Measurements from ENCODE around the gene KCTD6.

KCTD6 gene

DNA sequence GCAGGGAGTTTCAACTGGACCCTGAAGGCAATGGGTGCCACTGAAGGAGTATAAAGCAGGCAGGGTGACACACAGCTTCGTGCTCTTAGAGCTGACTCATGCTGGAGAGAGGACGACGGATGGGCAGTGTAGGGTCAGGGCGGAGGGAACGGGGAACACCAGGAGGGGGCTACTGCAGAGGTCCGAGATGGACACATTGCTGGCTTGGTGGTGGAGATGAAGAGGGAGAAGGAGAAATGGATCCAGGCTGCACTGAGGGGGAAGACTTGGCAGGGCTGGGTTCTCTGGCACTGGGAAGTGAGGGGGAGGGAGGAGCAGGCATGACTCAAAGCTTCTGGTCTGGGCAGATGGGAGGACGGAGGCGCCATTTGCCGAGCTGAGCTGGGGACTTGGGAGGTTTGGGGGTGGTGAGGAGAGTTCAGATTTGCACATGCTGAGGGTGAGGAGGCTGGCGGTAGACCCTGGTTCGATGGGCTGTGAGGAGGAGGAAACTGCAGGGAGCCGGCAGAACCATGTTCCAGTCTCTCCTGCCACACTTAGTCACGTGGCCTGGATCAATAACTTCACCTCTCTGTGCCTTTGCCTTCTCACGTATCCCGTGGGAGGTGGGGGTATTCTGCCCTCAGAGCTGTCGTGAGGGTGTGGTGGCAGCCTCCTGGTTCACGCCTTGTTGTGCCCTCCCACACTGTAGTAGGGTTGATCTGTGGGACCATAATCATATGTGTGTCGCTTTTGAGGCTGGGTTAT, 4.6 kb upstream of the KCTD6 start:
- DNase-seq = no peak

DNA sequence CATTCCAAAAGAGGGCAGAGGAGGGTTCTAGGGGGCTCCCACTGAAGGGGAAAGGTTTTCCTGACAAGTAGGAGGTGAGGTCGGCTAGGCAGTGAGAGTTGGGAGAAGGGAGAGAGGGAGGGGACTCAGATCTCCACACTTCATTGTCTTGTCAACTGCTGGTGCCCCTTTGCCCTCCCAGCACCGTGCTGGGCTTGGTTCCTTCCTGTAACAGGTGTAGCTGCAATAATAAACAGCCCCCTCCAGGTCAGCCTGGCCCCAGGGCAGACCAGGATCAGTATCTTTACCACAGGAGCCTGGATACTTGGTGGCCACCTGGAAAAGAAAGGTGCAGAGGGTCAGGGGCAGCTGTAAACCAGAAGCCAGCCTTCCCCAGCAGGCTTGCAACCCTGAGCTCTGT, 2.9 kb upstream of the KCTD6 start:
- no peak for DNase-seq

DNA sequence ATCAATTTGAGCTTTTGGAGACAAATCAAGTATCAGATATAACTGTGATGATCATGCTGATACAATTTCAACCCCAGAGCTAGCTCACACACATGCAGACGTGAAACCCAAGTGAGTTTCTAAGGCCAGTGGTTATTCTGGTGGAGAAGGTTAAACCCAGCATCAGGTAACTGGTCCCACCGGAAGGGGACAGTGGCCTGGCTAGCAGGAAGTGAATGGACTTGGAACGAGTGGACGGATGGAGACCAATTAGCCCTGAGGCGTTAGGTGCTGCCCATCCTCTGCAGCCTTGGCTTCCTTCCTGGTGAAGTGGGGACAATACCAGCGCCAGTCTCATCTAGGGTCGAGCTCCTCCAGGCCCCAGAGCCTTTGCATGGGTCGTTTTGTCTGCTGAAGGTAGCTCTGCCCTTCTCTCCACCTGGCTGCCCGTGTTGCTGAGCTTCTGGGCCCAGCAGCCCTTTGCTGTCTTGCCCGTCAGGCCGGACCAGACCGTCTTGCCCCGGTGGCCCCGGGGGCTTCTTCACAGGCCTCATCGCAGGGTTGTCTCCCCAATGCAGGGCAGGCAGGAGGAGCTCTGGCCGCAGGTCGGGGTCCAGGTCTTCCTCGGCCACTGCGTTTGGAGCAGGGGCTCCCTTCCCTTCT, 915 bp upstream of the KCTD6 start:
- no peak for DNase-seq

DNA sequence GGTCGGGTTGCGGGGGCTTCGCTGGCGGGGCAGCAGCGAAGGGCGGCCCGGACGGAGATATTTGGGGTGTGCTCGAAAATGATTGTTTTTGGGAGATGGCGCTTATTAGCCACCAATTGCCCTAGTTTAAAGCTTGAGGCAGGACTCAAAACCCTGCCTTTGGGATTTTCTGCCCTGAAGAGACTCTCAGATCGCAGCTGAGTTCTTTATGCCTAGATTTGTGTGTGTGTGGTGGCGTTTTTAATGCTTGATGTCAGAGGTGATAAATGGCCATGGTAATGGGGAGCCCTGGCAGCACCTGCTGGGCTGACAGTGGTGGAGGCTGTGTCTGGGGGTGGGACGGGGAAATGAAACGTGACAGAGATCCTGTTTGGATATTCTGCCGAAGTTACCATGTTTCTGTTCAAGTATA, 604 bp downstream of the KCTD6 start:
- no peak for DNase-seq

DNA sequence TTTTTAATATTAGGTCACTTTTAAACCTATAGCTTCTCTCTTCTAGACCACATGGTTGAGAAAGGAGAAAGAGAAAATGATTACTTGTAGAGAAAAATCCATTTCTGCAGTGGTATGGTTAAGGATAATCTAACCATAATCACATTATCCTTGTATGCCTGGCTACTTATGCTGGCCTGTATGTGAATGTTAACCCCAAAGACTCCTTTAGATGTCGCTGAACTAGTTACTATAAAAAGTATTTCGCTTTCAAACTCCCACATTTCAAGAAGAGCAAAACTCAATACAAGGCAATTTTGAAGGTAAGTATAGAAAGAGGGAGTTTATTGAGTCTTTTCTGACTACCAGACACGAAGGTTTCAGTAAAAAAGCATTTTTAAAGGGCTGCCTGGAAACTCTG, 2.2 kb downstream of the KCTD6 start:
- DNase-seq = no peak

DNA sequence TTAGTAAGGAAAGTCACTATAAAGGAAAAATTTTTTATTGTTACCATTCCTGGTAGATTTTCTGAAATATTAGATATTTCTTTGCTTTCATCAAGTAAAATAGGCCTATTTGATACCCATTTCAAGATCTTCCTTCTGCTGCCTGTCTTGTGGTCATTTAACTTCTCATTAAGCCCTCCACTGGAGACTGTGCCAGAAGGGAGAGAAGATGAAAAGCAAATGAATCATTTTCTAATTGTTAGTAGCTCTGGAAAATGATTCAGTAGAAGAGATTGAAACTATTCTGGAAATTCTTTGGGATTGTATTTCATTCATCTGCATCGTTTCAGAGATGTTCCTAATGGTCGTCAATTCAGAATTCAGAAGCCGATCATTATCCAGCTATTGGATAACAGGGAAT, 3.2 kb downstream of the KCTD6 start:
- DNase-seq = no peak

DNA sequence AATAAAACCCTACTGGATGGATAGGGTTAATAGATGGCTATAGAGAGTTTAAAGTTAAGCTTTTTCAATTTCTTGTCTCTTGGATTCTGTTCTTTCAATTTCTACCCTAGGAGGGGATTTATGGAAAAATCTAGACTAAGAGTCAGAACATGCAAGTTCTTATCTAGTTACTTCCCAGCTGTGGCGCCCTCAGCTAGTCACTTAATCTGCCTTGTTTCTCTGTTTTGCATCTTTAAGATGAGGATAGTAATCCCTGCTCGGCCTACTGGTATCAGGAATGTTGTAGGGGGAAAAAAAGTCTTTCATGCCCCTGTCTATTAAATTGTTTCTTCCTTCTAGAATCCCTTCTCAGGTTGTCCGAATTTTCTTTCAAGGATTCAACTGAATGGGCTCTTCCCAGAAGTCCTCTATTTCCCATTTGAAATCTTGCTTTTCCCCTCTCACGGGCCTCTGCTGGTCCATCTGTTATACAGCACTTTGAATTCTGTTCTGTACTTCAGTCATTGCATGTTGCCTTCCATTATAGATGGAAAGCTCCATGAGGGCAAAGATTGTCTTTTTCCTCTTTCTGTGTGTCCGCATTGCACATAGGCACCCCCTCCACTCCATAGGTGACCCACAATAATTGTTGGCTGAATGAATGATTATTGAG, 4.4 kb downstream of the KCTD6 start:
- DNase-seq = no peak

- DNase-seq = no peak
Observed at GRCh38 chr3:58497097-58497496, 5.2 kb downstream of the KCTD6 start.

GRCh38 chr3:58502872-58503271, 11.0 kb downstream of the KCTD6 start:
- no peak for DNase-seq

GRCh38 chr3:58507356-58508078, 15.6 kb downstream of the KCTD6 start:
- no peak for DNase-seq

- no peak for DNase-seq
Observed at GRCh38 chr3:58508437-58508836, 16.5 kb downstream of the KCTD6 start.

DNA sequence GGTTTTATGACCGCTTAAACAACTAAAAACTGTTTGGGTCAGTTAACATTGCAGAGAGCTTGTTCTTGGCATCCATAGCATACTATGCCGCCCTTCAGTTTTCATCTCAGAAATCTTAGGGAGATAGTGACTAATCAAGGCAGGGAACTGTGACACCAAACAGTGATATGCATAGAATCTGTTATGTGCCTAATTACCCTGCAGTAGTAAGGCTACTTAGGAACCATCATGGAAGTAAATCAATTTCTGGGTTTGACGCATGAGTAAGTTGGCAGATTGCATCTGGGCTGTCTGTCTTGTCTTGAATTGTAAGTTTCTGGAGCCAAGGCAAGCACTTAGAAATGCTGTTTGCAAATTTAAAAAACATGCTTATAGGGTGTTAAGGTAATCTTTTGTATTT, 22.5 kb downstream of the KCTD6 start:
- no peak for DNase-seq

GRCh38 chr3:58518291-58518789, 26.4 kb downstream of the KCTD6 start:
- no peak for DNase-seq

DNA sequence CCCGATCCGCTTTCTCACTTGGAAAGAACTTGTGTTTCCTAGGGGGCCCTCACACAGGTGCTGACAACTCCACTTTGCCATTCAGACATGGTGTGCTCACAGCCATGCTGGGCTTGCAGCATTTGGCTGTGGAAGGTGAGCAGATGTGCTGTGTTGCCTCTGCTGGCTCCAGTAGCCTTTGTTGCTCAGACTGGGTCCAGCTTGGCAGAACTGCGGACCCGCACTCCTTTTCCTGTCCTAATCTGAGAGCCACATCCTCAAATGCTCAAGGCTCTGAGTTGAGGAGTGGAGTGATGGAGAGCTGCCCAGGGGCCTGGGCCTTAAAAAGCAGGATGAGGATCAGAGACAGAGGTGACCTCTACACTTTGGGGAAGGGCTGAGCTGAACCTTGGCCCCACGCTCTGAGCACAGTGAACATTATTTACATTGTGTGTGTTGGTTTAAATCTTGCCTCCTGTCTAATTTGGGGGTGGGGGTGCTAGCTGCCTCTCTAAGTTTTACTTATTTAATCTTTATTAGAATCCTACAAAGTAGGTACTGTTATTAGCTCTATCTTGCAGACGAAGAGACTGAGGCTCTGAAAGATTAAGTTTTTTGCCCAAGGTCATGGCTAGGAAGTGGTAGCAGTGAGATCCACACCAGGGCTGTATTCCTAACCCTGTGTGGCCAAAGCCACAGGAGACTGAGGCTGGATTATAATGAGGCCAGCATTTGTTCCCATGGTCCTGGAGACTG, 27.9 kb downstream of the KCTD6 start:
- DNase-seq = no peak

- DNase-seq = no peak
Observed at GRCh38 chr3:58520403-58521335, 28.8 kb downstream of the KCTD6 start.

GRCh38 chr3:58521336-58521670, 29.4 kb downstream of the KCTD6 start:
- no peak for DNase-seq

DNA sequence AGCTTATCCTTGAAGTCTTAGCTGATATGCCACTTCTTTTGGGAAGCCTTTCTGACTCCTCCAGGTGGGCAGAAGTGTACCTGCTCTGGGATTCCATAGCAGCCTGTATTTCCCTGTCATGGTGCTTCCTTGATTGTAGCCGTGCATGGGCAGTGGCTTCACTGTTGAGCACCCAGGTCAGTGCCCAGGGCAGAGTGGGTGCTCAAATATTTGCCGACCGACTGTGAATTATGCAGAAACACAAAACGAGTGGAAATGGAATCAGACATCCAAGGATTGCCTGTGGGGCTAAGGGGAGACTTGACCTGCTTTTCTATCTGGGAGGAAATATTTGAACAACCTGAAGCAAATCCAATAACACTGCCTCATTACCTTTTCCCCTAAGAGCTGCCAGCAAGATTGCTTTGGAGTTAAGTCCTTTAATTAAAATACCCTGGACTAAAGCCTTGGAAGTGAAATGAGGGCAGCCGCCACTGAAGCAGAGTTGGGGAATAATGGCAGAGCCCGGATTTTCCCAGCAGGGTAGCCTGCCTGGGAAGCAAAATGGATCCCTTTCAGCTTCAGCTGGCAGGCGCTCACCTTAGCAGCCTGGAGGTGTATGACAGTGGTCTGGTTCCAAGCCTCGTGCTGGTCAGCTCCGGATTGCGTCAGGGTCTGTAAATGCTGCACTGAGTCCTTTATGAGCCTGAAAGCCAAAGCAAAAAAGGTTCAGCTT, 30.2 kb downstream of the KCTD6 start:
- DNase-seq = no peak

GRCh38 chr3:58522759-58523425, 31.0 kb downstream of the KCTD6 start:
- no peak for DNase-seq

DNA sequence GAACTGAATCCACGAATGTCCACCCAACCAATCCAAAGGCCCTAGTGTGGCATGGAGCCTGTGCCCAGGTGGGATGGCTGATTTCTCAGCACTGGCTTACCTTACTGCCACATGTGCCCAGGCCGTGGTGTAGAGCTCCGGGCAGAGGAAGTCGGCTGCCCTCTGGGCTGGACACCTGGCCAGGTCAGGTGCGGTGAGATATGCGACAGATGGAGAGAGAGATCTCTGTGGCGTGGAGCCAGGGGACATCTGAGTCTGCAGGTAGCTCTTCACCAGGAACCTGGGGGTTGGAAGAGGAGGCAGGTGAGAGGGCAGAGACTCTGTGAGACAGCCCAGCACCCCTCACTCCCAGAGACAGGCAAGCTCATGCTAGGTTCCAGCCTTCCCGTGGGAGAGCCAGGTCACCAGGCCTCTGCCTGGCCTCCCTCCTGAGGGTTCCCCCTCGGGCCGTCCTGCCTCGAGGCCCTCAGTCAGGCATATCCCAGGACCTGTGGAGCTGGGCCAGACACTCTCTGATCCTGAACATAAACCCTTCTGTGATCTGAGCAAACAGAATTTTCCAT, 32.5 kb downstream of the KCTD6 start:
- no peak for DNase-seq

DNA sequence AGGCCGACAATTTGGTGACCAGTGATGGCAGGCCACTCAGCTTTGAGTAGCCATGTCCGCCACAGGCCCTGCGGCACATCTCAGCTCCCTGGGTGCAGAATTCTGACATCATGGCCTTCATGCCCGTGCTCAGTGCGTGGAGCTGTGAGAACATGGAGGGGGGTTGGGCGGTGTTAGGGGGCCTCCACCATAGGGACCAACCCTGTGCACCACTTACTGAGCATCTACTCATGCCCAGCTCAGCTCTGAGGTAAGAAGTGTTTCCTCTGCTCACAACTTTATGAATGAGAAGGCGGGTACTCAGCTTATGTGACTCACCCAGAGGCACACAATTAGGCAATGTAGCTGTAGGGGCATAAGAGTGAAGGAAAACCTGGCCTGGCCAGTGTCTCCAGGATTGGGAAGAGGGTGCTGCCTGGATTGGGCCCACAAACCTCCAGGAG, 34.6 kb downstream of the KCTD6 start:
- DNase-seq = no peak
